Fibroblast of mammary gland (primary cell): ENCODE results near the gene RUNX3.

Experiments used
- DNase-seq: peaks from one replicate; pipeline ENCODE4 v3.0.0-alpha.2; 2010; ENCODE audit warnings: low read depth
- H3K4me3 ChIP-seq: 2 replicates; pipeline ENCODE4 v1.5.1; 2011; ENCODE audit warnings: low read depth, mild to moderate bottlenecking, low read length, moderate library complexity; ENCODE audit not compliant: control insufficient read depth
- CTCF ChIP-seq: conservative IDR thresholded peaks from 2 replicates; pipeline ENCODE4 v1.5.1; 2011; ENCODE audit warnings: low read depth, low read length, inconsistent platforms; ENCODE audit not compliant: control insufficient read depth, insufficient read depth

Gene RUNX3

GRCh38 chr1:24945354-24946326, 15.6 kb upstream of the RUNX3 start:
- DNase-seq = no peak
- no peak overlapping the region for H3K4me3 ChIP-seq
- TF ChIP-seq CTCF = no peak

GRCh38 chr1:24944318-24944717, 14.2 kb upstream of the RUNX3 start:
- H3K4me3 ChIP-seq = no peak overlapping the region
- DNase-seq = no peak
- no peak for TF ChIP-seq CTCF

GRCh38 chr1:24942789-24943188, 12.7 kb upstream of the RUNX3 start:
- DNase-seq = no peak
- TF ChIP-seq CTCF = no peak
- H3K4me3 ChIP-seq = no peak overlapping the region

DNA sequence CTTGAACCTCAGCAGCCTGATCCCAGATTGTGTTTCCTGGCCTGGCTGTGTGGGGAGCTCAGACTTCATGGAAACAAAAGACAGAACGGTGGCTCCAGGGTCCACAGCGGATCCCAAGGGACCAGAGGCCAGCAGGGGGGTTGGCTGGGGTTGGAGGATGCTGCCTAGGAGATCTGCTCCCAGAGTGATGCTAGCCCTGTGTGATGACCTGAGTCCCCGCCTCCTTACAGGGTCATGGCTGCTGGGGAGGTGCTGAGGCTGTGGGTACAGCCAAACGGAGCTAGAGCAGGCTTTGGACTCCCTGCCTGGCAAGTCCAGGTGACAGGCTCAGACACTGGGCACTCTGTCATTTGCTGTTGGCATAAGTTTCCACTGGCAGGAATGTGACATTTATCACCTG, 11.5 kb upstream of the RUNX3 start:
- H3K4me3 ChIP-seq = no peak overlapping the region
- DNase-seq = no peak
- no peak for TF ChIP-seq CTCF

DNA sequence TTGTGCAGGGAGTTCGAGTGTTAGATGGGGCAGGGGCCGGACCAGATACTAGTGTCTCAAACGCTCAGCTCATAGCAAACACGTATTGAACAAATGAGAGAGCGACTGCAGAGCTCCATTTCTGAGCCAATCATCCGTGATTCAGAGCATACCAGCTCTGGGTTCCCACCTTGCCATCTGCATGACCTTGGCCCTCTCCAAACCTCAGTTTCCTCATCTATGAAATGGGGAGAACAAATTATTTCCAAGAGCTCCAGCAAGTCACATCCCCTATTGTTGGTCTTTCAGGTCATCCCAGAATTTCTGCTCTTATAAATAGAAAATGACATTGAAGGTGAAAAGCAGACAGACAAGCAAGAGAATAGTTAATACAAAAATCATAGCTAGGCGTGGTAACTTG, 10.2 kb upstream of the RUNX3 start:
- no peak for TF ChIP-seq CTCF
- no peak for DNase-seq
- H3K4me3 ChIP-seq = no peak overlapping the region

- TF ChIP-seq CTCF = no peak
- H3K4me3 ChIP-seq = no peak overlapping the region
- no peak for DNase-seq
Measured at GRCh38 chr1:24939675-24940193, 9.7 kb upstream of the RUNX3 start.
